ENCODE data around the gene TNRC6B. TPM values are rescaled to one million over a fixed set of nuclear protein-coding genes. Genes with fewer than 3 reads are reported as not detected.

TNRC6B gene
- total and polyA plus RNA-seq, 3 experiments from 2014 or later = 32.8 to 109 (median 37.8) TPM

DNA sequence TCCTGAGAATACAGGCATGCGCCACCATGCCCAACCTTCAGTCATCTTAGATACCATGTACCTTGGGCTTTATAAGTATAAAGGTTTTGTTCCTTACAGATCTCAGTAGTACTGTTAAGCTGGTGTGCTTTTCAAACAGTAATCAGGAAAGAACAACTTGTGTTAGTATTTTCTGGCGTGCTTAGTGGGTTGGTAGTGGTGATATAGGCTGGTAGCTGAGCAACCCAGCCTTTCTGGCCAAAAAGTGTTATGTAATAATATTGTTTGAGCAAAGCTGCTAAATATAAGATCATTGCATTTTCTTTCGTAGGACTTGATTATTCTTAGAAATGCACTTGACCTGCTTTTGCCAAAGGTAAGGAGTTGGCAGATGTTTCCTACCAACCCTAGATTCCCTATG is 175.0 kb downstream of the TNRC6B start:
- DNase-seq = no peak
- Histone ChIP-seq H3K9me3 (ENCODE audit: low read length) (no peaks in the 10 kb centered on the region), H3K4me1 (ENCODE audit: insufficient read depth, low read length) (peaks cover 7% of the 10 kb centered on the region), H3K27ac (ENCODE audit: low read depth, low read length) (no peak overlapping the region), H3K27me3 (ENCODE audit: insufficient read depth, low read length, poor library complexity, severe bottlenecking) (no peaks in the 10 kb centered on the region), H3K4me3 (ENCODE audit: low read length) (no peak overlapping the region), H3K36me3 (ENCODE audit: insufficient read depth, low read length) (peaks cover 30% of the 10 kb centered on the region)
- H3K4me1 Mint-ChIP-seq = peaks cover 18 to 32% (median 19%) of the 10 kb centered on the region in 3 donors
- CTCF ChIA-PET = no interaction called here
- H3K36me3 Mint-ChIP-seq = peaks cover 4 to 73% (median 5%) of the 10 kb centered on the region in 3 donors
- H3K27ac Mint-ChIP-seq = peak overlapping the region in 1 of 8 donors; percentile 4
- H3K4me3 Mint-ChIP-seq = peak overlapping the region in 1 of 7 donors; percentile 64
- POLR2A ChIA-PET = interaction anchor here (0.6 kb wide), 2 partner anchors 246 to 308 kb away, joined by 4 to 6 read pairs; no protein-coding TSS in a partner anchor
- H3K9me3 Mint-ChIP-seq = no peaks in the 10 kb centered on the region
- H3K27me3 Mint-ChIP-seq = no peaks in the 10 kb centered on the region

GRCh38 chr22:40361100-40361499 is 183.4 kb downstream of the TNRC6B start:
- H3K27me3 ChIP-seq (ENCODE audit: insufficient read depth, low read length, poor library complexity, severe bottlenecking) = no peaks in the 10 kb centered on the region
- Mint-ChIP-seq H3K4me3 (no peak overlapping the region), H3K9me3 (no peaks in the 10 kb centered on the region), H3K27me3 (no peaks in the 10 kb centered on the region), H3K4me1 (peaks cover 0 to 6% (median 0%) of the 10 kb centered on the region in 3 donors), H3K27ac (peak overlapping the region in 2 of 8 donors; percentile 3 to 17), H3K36me3 (peaks cover 19 to 94% (median 47%) of the 10 kb centered on the region in 3 donors)
- ChIA-PET POLR2A (interaction anchor here (0.5 kb wide), 1 partner anchor 67 kb away, joined by 10 read pairs; no protein-coding TSS in a partner anchor), CTCF (no interaction called here)
- H3K4me3 ChIP-seq (ENCODE audit: low read length) = no peak overlapping the region
- H3K36me3 ChIP-seq (ENCODE audit: insufficient read depth, low read length) = peaks cover 70% of the 10 kb centered on the region
- no peak overlapping the region for H3K27ac ChIP-seq (ENCODE audit: low read depth, low read length)
- no peak for DNase-seq
- no peaks in the 10 kb centered on the region for H3K4me1 ChIP-seq (ENCODE audit: insufficient read depth, low read length)
- no peaks in the 10 kb centered on the region for H3K9me3 ChIP-seq (ENCODE audit: low read length)

- no peak overlapping the region for H3K27ac ChIP-seq (ENCODE audit: low read depth, low read length)
- no peaks in the 10 kb centered on the region for H3K9me3 ChIP-seq (ENCODE audit: low read length)
- CTCF ChIA-PET = interaction anchor here (1.3 to 1.8 kb wide), 2 partner anchors 14 to 41 kb away, joined by 3 to 5 read pairs; no protein-coding TSS in a partner anchor
- Mint-ChIP-seq H3K9me3 (no peaks in the 10 kb centered on the region), H3K4me1 (peaks cover 0 to 6% (median 0%) of the 10 kb centered on the region in 3 donors), H3K4me3 (peak overlapping the region in 1 of 7 donors; percentile 4), H3K36me3 (peaks cover 19 to 98% (median 52%) of the 10 kb centered on the region in 3 donors), H3K27ac (peak overlapping the region in 6 of 8 donors; percentile 17 to 81 (median 50)), H3K27me3 (no peaks in the 10 kb centered on the region)
- H3K4me3 ChIP-seq (ENCODE audit: low read length) = no peak overlapping the region
- peaks cover 70% of the 10 kb centered on the region for H3K36me3 ChIP-seq (ENCODE audit: insufficient read depth, low read length)
- POLR2A ChIA-PET = interaction anchor here (0.5 to 0.9 kb wide), 3 partner anchors 39 to 319 kb away, joined by 3 to 5 read pairs (median 3); no protein-coding TSS in a partner anchor
- no peak for DNase-seq
- H3K4me1 ChIP-seq (ENCODE audit: insufficient read depth, low read length) = no peaks in the 10 kb centered on the region
- H3K27me3 ChIP-seq (ENCODE audit: insufficient read depth, low read length, poor library complexity, severe bottlenecking) = no peaks in the 10 kb centered on the region
These were observed 185.3 kb downstream of the TNRC6B start for GRCh38 chr22:40363059-40363458.

- H3K4me3 ChIP-seq (ENCODE audit: low read length) = no peak overlapping the region
- H3K4me3 Mint-ChIP-seq = no peak overlapping the region
- H3K27ac Mint-ChIP-seq = peak overlapping the region in 3 of 8 donors; percentile 10 to 41 (median 30)
- H3K9me3 ChIP-seq (ENCODE audit: low read length) = no peaks in the 10 kb centered on the region
- peaks cover 62% of the 10 kb centered on the region for H3K36me3 ChIP-seq (ENCODE audit: insufficient read depth, low read length)
- no peaks in the 10 kb centered on the region for H3K4me1 ChIP-seq (ENCODE audit: insufficient read depth, low read length)
- no peaks in the 10 kb centered on the region for H3K4me1 Mint-ChIP-seq
- H3K36me3 Mint-ChIP-seq = peaks cover 19 to 96% (median 46%) of the 10 kb centered on the region in 3 donors
- H3K27ac ChIP-seq (ENCODE audit: low read depth, low read length) = no peak overlapping the region
- H3K9me3 Mint-ChIP-seq = no peaks in the 10 kb centered on the region
- no peaks in the 10 kb centered on the region for H3K27me3 Mint-ChIP-seq
- CTCF ChIA-PET = interaction anchor here (1.8 kb wide), 1 partner anchor 16 kb away, joined by 5 read pairs; no protein-coding TSS in a partner anchor
- DNase-seq = no peak
- H3K27me3 ChIP-seq (ENCODE audit: insufficient read depth, low read length, poor library complexity, severe bottlenecking) = no peaks in the 10 kb centered on the region
- POLR2A ChIA-PET = no interaction called here
These were observed 186.7 kb downstream of the TNRC6B start for GRCh38 chr22:40364431-40364830.

GRCh38 chr22:40366068-40366467 is 188.3 kb downstream of the TNRC6B start:
- Histone ChIP-seq H3K4me1 (ENCODE audit: insufficient read depth, low read length) (peaks cover 2% of the 10 kb centered on the region), H3K9me3 (ENCODE audit: low read length) (no peaks in the 10 kb centered on the region), H3K27me3 (ENCODE audit: insufficient read depth, low read length, poor library complexity, severe bottlenecking) (no peaks in the 10 kb centered on the region), H3K27ac (ENCODE audit: low read depth, low read length) (no peak overlapping the region), H3K4me3 (ENCODE audit: low read length) (no peak overlapping the region), H3K36me3 (ENCODE audit: insufficient read depth, low read length) (peaks cover 46% of the 10 kb centered on the region)
- peaks cover 19 to 81% (median 46%) of the 10 kb centered on the region in 3 donors for H3K36me3 Mint-ChIP-seq
- no peaks in the 10 kb centered on the region for H3K27me3 Mint-ChIP-seq
- ChIA-PET POLR2A (no interaction called here), CTCF (interaction anchor here (0.7 to 1.4 kb wide), 2 partner anchors 13 to 18 kb away, joined by 3 to 4 read pairs; no protein-coding TSS in a partner anchor)
- H3K4me1 Mint-ChIP-seq = peaks cover 3 to 9% (median 3%) of the 10 kb centered on the region in 3 donors
- H3K27ac Mint-ChIP-seq = peak overlapping the region in 6 of 8 donors; percentile 45 to 93 (median 70)
- peak overlapping the region in 1 of 7 donors; percentile 16 for H3K4me3 Mint-ChIP-seq
- H3K9me3 Mint-ChIP-seq = no peaks in the 10 kb centered on the region
- no peak for DNase-seq

DNA sequence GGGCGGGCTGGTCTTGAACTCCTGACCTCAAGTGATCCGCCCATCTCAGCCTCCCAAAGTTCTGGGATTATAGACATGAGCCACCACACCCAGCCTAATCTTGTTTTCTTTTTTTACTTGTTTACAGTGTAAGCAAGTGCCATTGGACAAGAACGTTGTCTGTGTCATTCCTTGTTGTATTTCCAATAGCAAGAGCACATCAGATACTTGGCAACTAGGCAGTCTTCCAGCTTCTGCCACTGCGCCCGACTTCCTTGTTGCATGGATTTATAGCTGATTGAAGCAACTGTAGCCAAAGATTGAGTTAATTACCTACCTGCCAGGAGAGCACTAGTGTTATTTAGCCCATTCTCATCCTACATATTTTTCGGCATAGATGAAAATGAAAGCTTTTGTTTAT is 189.6 kb downstream of the TNRC6B start:
- H3K36me3 Mint-ChIP-seq = peaks cover 9 to 70% (median 39%) of the 10 kb centered on the region in 3 donors
- H3K9me3 Mint-ChIP-seq = no peaks in the 10 kb centered on the region
- Histone ChIP-seq H3K9me3 (ENCODE audit: low read length) (no peaks in the 10 kb centered on the region), H3K36me3 (ENCODE audit: insufficient read depth, low read length) (peaks cover 33% of the 10 kb centered on the region), H3K4me1 (ENCODE audit: insufficient read depth, low read length) (peaks cover 14% of the 10 kb centered on the region), H3K4me3 (ENCODE audit: low read length) (no peak overlapping the region), H3K27me3 (ENCODE audit: insufficient read depth, low read length, poor library complexity, severe bottlenecking) (no peaks in the 10 kb centered on the region), H3K27ac (ENCODE audit: low read depth, low read length) (no peak overlapping the region)
- POLR2A ChIA-PET = interaction anchor here (1.4 kb wide), 1 partner anchor 14 kb away, joined by 3 read pairs; no protein-coding TSS in a partner anchor
- CTCF ChIA-PET = no interaction called here
- no peak overlapping the region for H3K4me3 Mint-ChIP-seq
- peaks cover 8 to 16% (median 11%) of the 10 kb centered on the region in 3 donors for H3K4me1 Mint-ChIP-seq
- no peak for DNase-seq
- no peaks in the 10 kb centered on the region for H3K27me3 Mint-ChIP-seq
- no peak overlapping the region for H3K27ac Mint-ChIP-seq

GRCh38 chr22:40368016-40368415 is 190.3 kb downstream of the TNRC6B start:
- Histone ChIP-seq H3K4me1 (ENCODE audit: insufficient read depth, low read length) (peaks cover 19% of the 10 kb centered on the region), H3K27me3 (ENCODE audit: insufficient read depth, low read length, poor library complexity, severe bottlenecking) (no peaks in the 10 kb centered on the region), H3K4me3 (ENCODE audit: low read length) (no peak overlapping the region), H3K9me3 (ENCODE audit: low read length) (no peaks in the 10 kb centered on the region), H3K36me3 (ENCODE audit: insufficient read depth, low read length) (peaks cover 26% of the 10 kb centered on the region), H3K27ac (ENCODE audit: low read depth, low read length) (no peak overlapping the region)
- H3K4me3 Mint-ChIP-seq = peak overlapping the region in 1 of 7 donors; percentile 60
- no peaks in the 10 kb centered on the region for H3K27me3 Mint-ChIP-seq
- CTCF ChIA-PET = no interaction called here
- H3K36me3 Mint-ChIP-seq = peaks cover 2 to 69% (median 32%) of the 10 kb centered on the region in 3 donors
- POLR2A ChIA-PET = interaction anchor here (1.4 kb wide), 1 partner anchor 14 kb away, joined by 3 read pairs; no protein-coding TSS in a partner anchor
- no peaks in the 10 kb centered on the region for H3K9me3 Mint-ChIP-seq
- peaks cover 14 to 23% (median 17%) of the 10 kb centered on the region in 3 donors for H3K4me1 Mint-ChIP-seq
- no peak for DNase-seq
- peak overlapping the region in 2 of 8 donors; percentile 34 to 66 for H3K27ac Mint-ChIP-seq

- H3K27me3 Mint-ChIP-seq = no peaks in the 10 kb centered on the region
These were observed 191.1 kb downstream of the TNRC6B start for GRCh38 chr22:40368836-40369235.

More at GRCh38 chr22:40368836-40369235, 191.1 kb downstream of the TNRC6B start:
- Histone ChIP-seq H3K9me3 (ENCODE audit: low read length) (no peaks in the 10 kb centered on the region), H3K4me1 (ENCODE audit: insufficient read depth, low read length) (peaks cover 19% of the 10 kb centered on the region), H3K4me3 (ENCODE audit: low read length) (no peak overlapping the region), H3K27me3 (ENCODE audit: insufficient read depth, low read length, poor library complexity, severe bottlenecking) (no peaks in the 10 kb centered on the region), H3K27ac (ENCODE audit: low read depth, low read length) (no peak overlapping the region), H3K36me3 (ENCODE audit: insufficient read depth, low read length) (peaks cover 26% of the 10 kb centered on the region)
- H3K4me1 Mint-ChIP-seq = peaks cover 17 to 27% (median 22%) of the 10 kb centered on the region in 3 donors
- ChIA-PET POLR2A (interaction anchor here (1.3 to 1.4 kb wide), 2 partner anchors 15 to 148 kb away, joined by 3 to 4 read pairs; no protein-coding TSS in a partner anchor), CTCF (no interaction called here)
- H3K9me3 Mint-ChIP-seq = no peaks in the 10 kb centered on the region
- peaks cover 0 to 65% (median 27%) of the 10 kb centered on the region in 3 donors for H3K36me3 Mint-ChIP-seq
- H3K4me3 Mint-ChIP-seq = peak overlapping the region in 2 of 7 donors; percentile 8 to 60
- no peak for DNase-seq
- peak overlapping the region in 3 of 8 donors; percentile 54 to 76 (median 66) for H3K27ac Mint-ChIP-seq
